Measurements from ENCODE around the gene ITIH5.

DNA sequence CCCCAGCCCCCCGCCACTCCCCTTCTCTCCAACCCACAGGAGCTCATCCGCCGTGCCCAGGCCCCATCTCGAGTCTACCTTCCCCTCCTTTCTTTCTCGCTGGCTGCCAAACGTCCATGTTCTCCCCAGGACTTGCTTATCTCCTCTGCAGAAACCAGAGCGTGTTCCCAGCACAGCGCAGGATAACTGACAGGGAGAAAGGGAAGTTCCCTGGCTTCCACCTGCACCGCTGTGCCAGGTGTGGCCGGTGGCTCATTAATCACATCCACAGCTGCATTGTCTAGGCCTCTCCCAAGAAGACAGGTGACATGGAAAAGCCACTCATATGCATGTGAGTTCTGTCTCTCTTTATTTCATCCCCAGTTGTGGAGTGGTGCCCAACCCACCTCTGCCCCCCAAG lies 113.2 kb downstream of the ITIH5 start:
- TF ChIP-seq EZH2 (IDR thresholded peaks at IDR 0.05; ENCODE audit: low read depth, low read length, severe bottlenecking) (no peak), POLR2A (IDR thresholded peaks at IDR 0.05; ENCODE audit: control extremely low read depth in 1 of 2, low read depth in 2 of 2, low read length in 2 of 2) (no peak), NANOG (IDR thresholded peaks at IDR 0.05; ENCODE audit: insufficient read depth, low read depth, low read length, poor library complexity, severe bottlenecking) (no peak), EP300 (IDR thresholded peaks at IDR 0.05; ENCODE audit: borderline replicate concordance in 1 of 2, low read depth in 2 of 2, low read length in 2 of 2) (no peak), YY1 (IDR thresholded peaks at IDR 0.05; ENCODE audit: low read depth, low read length) (no peak), JUND (IDR thresholded peaks at IDR 0.05; ENCODE audit: low read length) (no peak), CBX8 (IDR thresholded peaks at IDR 0.05; ENCODE audit: borderline replicate concordance, low read depth, low read length) (no peak), SIX5 (IDR thresholded peaks at IDR 0.05; ENCODE audit: low read depth, low read length) (no peak), RXRA (IDR thresholded peaks at IDR 0.05; ENCODE audit: insufficient read depth, low read depth, low read length) (no peak)
- TF ChIP-seq, protein P1, sequence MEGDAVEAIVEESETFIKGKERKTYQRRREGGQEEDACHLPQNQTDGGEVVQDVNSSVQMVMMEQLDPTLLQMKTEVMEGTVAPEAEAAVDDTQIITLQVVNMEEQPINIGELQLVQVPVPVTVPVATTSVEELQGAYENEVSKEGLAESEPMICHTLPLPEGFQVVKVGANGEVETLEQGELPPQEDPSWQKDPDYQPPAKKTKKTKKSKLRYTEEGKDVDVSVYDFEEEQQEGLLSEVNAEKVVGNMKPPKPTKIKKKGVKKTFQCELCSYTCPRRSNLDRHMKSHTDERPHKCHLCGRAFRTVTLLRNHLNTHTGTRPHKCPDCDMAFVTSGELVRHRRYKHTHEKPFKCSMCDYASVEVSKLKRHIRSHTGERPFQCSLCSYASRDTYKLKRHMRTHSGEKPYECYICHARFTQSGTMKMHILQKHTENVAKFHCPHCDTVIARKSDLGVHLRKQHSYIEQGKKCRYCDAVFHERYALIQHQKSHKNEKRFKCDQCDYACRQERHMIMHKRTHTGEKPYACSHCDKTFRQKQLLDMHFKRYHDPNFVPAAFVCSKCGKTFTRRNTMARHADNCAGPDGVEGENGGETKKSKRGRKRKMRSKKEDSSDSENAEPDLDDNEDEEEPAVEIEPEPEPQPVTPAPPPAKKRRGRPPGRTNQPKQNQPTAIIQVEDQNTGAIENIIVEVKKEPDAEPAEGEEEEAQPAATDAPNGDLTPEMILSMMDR (IDR thresholded peaks at IDR 0.05; ENCODE audit: control extremely low read depth in 1 of 3, insufficient read depth in 1 of 3, low read depth in 1 of 3, low read length in 3 of 3) = no peak
- TF ChIP-seq, protein P2, sequence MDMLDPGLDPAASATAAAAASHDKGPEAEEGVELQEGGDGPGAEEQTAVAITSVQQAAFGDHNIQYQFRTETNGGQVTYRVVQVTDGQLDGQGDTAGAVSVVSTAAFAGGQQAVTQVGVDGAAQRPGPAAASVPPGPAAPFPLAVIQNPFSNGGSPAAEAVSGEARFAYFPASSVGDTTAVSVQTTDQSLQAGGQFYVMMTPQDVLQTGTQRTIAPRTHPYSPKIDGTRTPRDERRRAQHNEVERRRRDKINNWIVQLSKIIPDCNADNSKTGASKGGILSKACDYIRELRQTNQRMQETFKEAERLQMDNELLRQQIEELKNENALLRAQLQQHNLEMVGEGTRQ (IDR thresholded peaks at IDR 0.05; ENCODE audit: low read length) = no peak
- TF ChIP-seq, protein P3, sequence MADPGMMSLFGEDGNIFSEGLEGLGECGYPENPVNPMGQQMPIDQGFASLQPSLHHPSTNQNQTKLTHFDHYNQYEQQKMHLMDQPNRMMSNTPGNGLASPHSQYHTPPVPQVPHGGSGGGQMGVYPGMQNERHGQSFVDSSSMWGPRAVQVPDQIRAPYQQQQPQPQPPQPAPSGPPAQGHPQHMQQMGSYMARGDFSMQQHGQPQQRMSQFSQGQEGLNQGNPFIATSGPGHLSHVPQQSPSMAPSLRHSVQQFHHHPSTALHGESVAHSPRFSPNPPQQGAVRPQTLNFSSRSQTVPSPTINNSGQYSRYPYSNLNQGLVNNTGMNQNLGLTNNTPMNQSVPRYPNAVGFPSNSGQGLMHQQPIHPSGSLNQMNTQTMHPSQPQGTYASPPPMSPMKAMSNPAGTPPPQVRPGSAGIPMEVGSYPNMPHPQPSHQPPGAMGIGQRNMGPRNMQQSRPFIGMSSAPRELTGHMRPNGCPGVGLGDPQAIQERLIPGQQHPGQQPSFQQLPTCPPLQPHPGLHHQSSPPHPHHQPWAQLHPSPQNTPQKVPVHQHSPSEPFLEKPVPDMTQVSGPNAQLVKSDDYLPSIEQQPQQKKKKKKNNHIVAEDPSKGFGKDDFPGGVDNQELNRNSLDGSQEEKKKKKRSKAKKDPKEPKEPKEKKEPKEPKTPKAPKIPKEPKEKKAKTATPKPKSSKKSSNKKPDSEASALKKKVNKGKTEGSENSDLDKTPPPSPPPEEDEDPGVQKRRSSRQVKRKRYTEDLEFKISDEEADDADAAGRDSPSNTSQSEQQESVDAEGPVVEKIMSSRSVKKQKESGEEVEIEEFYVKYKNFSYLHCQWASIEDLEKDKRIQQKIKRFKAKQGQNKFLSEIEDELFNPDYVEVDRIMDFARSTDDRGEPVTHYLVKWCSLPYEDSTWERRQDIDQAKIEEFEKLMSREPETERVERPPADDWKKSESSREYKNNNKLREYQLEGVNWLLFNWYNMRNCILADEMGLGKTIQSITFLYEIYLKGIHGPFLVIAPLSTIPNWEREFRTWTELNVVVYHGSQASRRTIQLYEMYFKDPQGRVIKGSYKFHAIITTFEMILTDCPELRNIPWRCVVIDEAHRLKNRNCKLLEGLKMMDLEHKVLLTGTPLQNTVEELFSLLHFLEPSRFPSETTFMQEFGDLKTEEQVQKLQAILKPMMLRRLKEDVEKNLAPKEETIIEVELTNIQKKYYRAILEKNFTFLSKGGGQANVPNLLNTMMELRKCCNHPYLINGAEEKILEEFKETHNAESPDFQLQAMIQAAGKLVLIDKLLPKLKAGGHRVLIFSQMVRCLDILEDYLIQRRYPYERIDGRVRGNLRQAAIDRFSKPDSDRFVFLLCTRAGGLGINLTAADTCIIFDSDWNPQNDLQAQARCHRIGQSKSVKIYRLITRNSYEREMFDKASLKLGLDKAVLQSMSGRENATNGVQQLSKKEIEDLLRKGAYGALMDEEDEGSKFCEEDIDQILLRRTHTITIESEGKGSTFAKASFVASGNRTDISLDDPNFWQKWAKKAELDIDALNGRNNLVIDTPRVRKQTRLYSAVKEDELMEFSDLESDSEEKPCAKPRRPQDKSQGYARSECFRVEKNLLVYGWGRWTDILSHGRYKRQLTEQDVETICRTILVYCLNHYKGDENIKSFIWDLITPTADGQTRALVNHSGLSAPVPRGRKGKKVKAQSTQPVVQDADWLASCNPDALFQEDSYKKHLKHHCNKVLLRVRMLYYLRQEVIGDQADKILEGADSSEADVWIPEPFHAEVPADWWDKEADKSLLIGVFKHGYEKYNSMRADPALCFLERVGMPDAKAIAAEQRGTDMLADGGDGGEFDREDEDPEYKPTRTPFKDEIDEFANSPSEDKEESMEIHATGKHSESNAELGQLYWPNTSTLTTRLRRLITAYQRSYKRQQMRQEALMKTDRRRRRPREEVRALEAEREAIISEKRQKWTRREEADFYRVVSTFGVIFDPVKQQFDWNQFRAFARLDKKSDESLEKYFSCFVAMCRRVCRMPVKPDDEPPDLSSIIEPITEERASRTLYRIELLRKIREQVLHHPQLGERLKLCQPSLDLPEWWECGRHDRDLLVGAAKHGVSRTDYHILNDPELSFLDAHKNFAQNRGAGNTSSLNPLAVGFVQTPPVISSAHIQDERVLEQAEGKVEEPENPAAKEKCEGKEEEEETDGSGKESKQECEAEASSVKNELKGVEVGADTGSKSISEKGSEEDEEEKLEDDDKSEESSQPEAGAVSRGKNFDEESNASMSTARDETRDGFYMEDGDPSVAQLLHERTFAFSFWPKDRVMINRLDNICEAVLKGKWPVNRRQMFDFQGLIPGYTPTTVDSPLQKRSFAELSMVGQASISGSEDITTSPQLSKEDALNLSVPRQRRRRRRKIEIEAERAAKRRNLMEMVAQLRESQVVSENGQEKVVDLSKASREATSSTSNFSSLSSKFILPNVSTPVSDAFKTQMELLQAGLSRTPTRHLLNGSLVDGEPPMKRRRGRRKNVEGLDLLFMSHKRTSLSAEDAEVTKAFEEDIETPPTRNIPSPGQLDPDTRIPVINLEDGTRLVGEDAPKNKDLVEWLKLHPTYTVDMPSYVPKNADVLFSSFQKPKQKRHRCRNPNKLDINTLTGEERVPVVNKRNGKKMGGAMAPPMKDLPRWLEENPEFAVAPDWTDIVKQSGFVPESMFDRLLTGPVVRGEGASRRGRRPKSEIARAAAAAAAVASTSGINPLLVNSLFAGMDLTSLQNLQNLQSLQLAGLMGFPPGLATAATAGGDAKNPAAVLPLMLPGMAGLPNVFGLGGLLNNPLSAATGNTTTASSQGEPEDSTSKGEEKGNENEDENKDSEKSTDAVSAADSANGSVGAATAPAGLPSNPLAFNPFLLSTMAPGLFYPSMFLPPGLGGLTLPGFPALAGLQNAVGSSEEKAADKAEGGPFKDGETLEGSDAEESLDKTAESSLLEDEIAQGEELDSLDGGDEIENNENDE (IDR thresholded peaks at IDR 0.05; ENCODE audit: insufficient replicate concordance, low read length) = no peak

Measured in H1 (cell line).